Fibroblast of lung (primary cell): Measurements from ENCODE around the gene UMAD1.

Experiments
- CTCF ChIP-seq, 2 donors: IDR thresholded peaks in 1 of 2; conservative IDR thresholded peaks in 1 of 2; 1 replicate in 1 of 2; 2 replicates in 1 of 2; pipeline ENCODE4 v1.5.1; 2011 to 2012; ENCODE audit warnings: low read length in 2 of 2, control low read depth in 1 of 2, inconsistent platforms in 1 of 2, low read depth in 1 of 2, mild to moderate bottlenecking in 1 of 2
- EZH2 ChIP-seq: IDR thresholded peaks from 2 replicates; pipeline ENCODE4 v1.5.1; 2012; ENCODE audit warnings: low read length, control low read depth, mild to moderate bottlenecking; ENCODE audit errors: missing control alignments

GRCh38 chr7:7693881-7694280 lies 53.3 kb downstream of the UMAD1 start:
- TF ChIP-seq EZH2 (no peak), CTCF (conservative IDR thresholded peaks at IDR 0.05 in 1 of 2, IDR thresholded peaks at IDR 0.05 in 1 of 2; ENCODE audit: low read depth in 1 of 2, low read length in 2 of 2) (no peak)
